Stimulated activated naive CD8-positive, alpha-beta T cell treated with anti-CD3 and anti-CD28 coated beads, Interleukin-15, Interleukin-2, amounts not matched to agents 100 U/mL and 50 U/mL, for 24 hours (primary cell): Measurements from ENCODE around the gene MAGI1.
"Not testable (repeated sequence)": the region's sequence is repeated elsewhere in the genome, so short reads cannot be mapped to it uniquely, and the experiment has no call there.

ENCODE experiments used
- ATAC-seq: fragments of 150-1000 bp; cut with Tn5 transposase; one replicate; pipeline ENCODE4 v1.10.0; 2021
- DNase-seq: peaks from one replicate; pipeline ENCODE4 v3.0.0; 2021

Gene MAGI1

GRCh38 chr3:65560133-65560532, 478.6 kb downstream of the MAGI1 start:
- no peak for DNase-seq
- ATAC-seq, result no peak

GRCh38 chr3:65559643-65560042, 479.1 kb downstream of the MAGI1 start:
- no peak for DNase-seq
- no peak for ATAC-seq

- ATAC-seq (no peak), DNase-seq (no peak)
Observed at GRCh38 chr3:65558826-65559225, 479.9 kb downstream of the MAGI1 start.

- ATAC-seq (no peak), DNase-seq (no peak)
Observed at GRCh38 chr3:65557899-65558564, 480.7 kb downstream of the MAGI1 start.

GRCh38 chr3:65556934-65557577, 481.7 kb downstream of the MAGI1 start:
- ATAC-seq (no peak), DNase-seq (no peak)

- ATAC-seq (no peak), DNase-seq (no peak)
Observed at GRCh38 chr3:65552434-65552833, 486.3 kb downstream of the MAGI1 start.

- DNase-seq (no peak), ATAC-seq (no peak)
Observed at GRCh38 chr3:65551945-65552344, 486.8 kb downstream of the MAGI1 start.

- no peak for ATAC-seq
- DNase-seq, result no peak
Observed at GRCh38 chr3:65550137-65550536, 488.6 kb downstream of the MAGI1 start.

- DNase-seq, result no peak
- no peak for ATAC-seq
Observed at GRCh38 chr3:65549626-65549959, 489.1 kb downstream of the MAGI1 start.

- no peak for DNase-seq
- no peak for ATAC-seq
Observed at GRCh38 chr3:65548848-65549625, 489.7 kb downstream of the MAGI1 start.

- ATAC-seq, result no peak
- DNase-seq, result no peak
Observed at GRCh38 chr3:65545429-65545828, 493.3 kb downstream of the MAGI1 start.

- not testable (repeated sequence) for DNase-seq, ATAC-seq
Observed at GRCh38 chr3:65543391-65543790, 495.3 kb downstream of the MAGI1 start.

- no peak for DNase-seq
- no peak for ATAC-seq
Observed at GRCh38 chr3:65540666-65541065, 498.1 kb downstream of the MAGI1 start.

- ATAC-seq (no peak), DNase-seq (no peak)
Observed at GRCh38 chr3:65539616-65540015, 499.1 kb downstream of the MAGI1 start.

GRCh38 chr3:65538101-65538500, 500.6 kb downstream of the MAGI1 start:
- ATAC-seq, result no peak
- DNase-seq, result no peak

GRCh38 chr3:65537109-65537508, 501.6 kb downstream of the MAGI1 start:
- ATAC-seq (no peak), DNase-seq (no peak)

GRCh38 chr3:65535260-65535659, 503.5 kb downstream of the MAGI1 start:
- ATAC-seq, result no peak
- DNase-seq, result no peak

- DNase-seq (no peak), ATAC-seq (no peak)
Observed at GRCh38 chr3:65534805-65535204, 503.9 kb downstream of the MAGI1 start.

GRCh38 chr3:65532749-65533148, 506.0 kb downstream of the MAGI1 start:
- DNase-seq (no peak), ATAC-seq (no peak)

- DNase-seq, result no peak
- no peak for ATAC-seq
Observed at GRCh38 chr3:65532215-65532614, 506.5 kb downstream of the MAGI1 start.

GRCh38 chr3:65531499-65531898, 507.2 kb downstream of the MAGI1 start:
- no peak for DNase-seq
- no peak for ATAC-seq

- no peak for DNase-seq
- ATAC-seq, result no peak
Observed at GRCh38 chr3:65526656-65527055, 512.1 kb downstream of the MAGI1 start.

- ATAC-seq (no peak), DNase-seq (no peak)
Observed at GRCh38 chr3:65524584-65524983, 514.1 kb downstream of the MAGI1 start.

GRCh38 chr3:65523878-65524277, 514.8 kb downstream of the MAGI1 start:
- no peak for DNase-seq
- no peak for ATAC-seq
